B cell (primary cell): ENCODE results near the gene PHKA2. TPM values are rescaled to one million over a fixed set of nuclear protein-coding genes. Genes with fewer than 3 reads are reported as not detected.

ENCODE experiments used
- ATAC-seq: fragments of 200-7000 bp; cut with Tn5 transposase; one replicate; pipeline ENCODE4 v1.10.0; 2021; ENCODE audit warnings: low read depth, mild to moderate bottlenecking, moderate number of reproducible peaks, moderate library complexity
- CTCF ChIA-PET: fragments of 350-600 bp; sonication (Branson Sonifier 250); formaldehyde crosslinking; loops from one replicate; lab custom pipeline; 2021; ENCODE audit warnings: antibody characterized with exemption, inconsistent platforms; lab: Charles Lee
- POLR2A ChIA-PET: fragments of 350-600 bp; sonication (Branson Sonifier 250); formaldehyde crosslinking; loops from one replicate; lab custom pipeline; 2021; ENCODE audit warnings: antibody characterized with exemption; lab: Charles Lee
- DNase-seq: peaks from one replicate; pipeline ENCODE4 v3.0.0; 2013
- H2AFZ ChIP-seq: 2 replicates; pipeline ENCODE4 v1.6.1; 2012; ENCODE audit warnings: mild to moderate bottlenecking, low read depth, low read length; ENCODE audit not compliant: insufficient read depth, poor library complexity, severe bottlenecking
- H3K27ac ChIP-seq, 2 donors: 1 replicate in 1 of 2; 2 replicates in 1 of 2; pipeline ENCODE4 v1.5.1; 2012 to 2013; ENCODE audit warnings: low read length in 2 of 2, mild to moderate bottlenecking in 2 of 2, moderate library complexity in 1 of 2
- H3K27me3 ChIP-seq, 4 experiments: fragments of 200-600 bp in 1 of 4; sonication (generic) in 1 of 4; replicated peaks in 1 of 4; 1 replicate in 2 of 4; 2 replicates in 2 of 4; pipeline versions ENCODE4 v1.6.1 to v1.7.0; 2013 to 2016; ENCODE audit warnings: low read length in 3 of 4, mild to moderate bottlenecking in 2 of 4, mixed read lengths in 1 of 4, moderate library complexity in 1 of 4; ENCODE audit not compliant: insufficient read depth in 4 of 4, control insufficient read depth in 3 of 4; ENCODE audit errors: control extremely low read depth in 1 of 4
- H3K36me3 ChIP-seq, 2 experiments: replicated peaks in 1 of 2; 1 replicate in 1 of 2; 2 replicates in 1 of 2; pipeline versions ENCODE4 v1.6.1 to v1.7.1; 2013; ENCODE audit warnings: low read length in 1 of 2; ENCODE audit not compliant: insufficient read depth in 2 of 2, control insufficient read depth in 1 of 2; ENCODE audit errors: control extremely low read depth in 1 of 2, extremely low read depth in 1 of 2
- H3K4me1 ChIP-seq, 2 donors: fragments of 200-600 bp in 1 of 2; sonication (generic) in 1 of 2; 1 replicate in 1 of 2; 2 replicates in 1 of 2; pipeline versions ENCODE4 v1.5.1 to v1.6.1; 2013 to 2017; ENCODE audit warnings: low read length in 2 of 2; ENCODE audit not compliant: control insufficient read depth in 2 of 2, insufficient read depth in 2 of 2
- H3K4me2 ChIP-seq: replicated peaks from 2 replicates; pipeline ENCODE3; 2012; ENCODE audit warnings: mild to moderate bottlenecking, low read depth, low read length; ENCODE audit not compliant: poor library complexity, severe bottlenecking
- H3K4me3 ChIP-seq, 5 experiments: fragments of 200-600 bp in 1 of 5; sonication (generic) in 1 of 5; 1 replicate in 3 of 5; 2 replicates in 2 of 5; pipeline versions ENCODE4 v1.5.1 to v1.7.0; 2011 to 2016; ENCODE audit warnings: low read length in 4 of 5, mild to moderate bottlenecking in 4 of 5, low read depth in 2 of 5, control low read depth in 1 of 5, moderate library complexity in 1 of 5; ENCODE audit not compliant: insufficient read depth in 1 of 5; ENCODE audit errors: control extremely low read depth in 1 of 5, extremely low read depth in 1 of 5
- H3K79me2 ChIP-seq: fragments of 200-600 bp; sonication (generic); one replicate; pipeline ENCODE4 v1.6.0; 2016; ENCODE audit warnings: low read length; ENCODE audit not compliant: control insufficient read depth, insufficient read depth
- H3K9ac ChIP-seq: fragments of 200-600 bp; sonication (generic); 2 replicates; pipeline ENCODE4 v1.6.1; 2017; ENCODE audit warnings: mild to moderate bottlenecking, low read length, moderate library complexity
- H3K9me3 ChIP-seq, 3 donors: one replicate each; pipeline versions ENCODE4 v1.6.1 to v1.7.1; 2013; ENCODE audit warnings: low read length in 2 of 3; ENCODE audit not compliant: control insufficient read depth in 2 of 3, insufficient read depth in 1 of 3; ENCODE audit errors: control extremely low read depth in 1 of 3
- H4K20me1 ChIP-seq: 2 replicates; pipeline ENCODE4 v1.6.0; 2012; ENCODE audit warnings: mild to moderate bottlenecking, low read length; ENCODE audit not compliant: insufficient read depth, control insufficient read depth, poor library complexity, severe bottlenecking
- H3K27ac Mint-ChIP-seq: one replicate; pipeline ENCODE4 v1.8.0; 2021; ENCODE audit warnings: mixed read lengths
- H3K27me3 Mint-ChIP-seq: one replicate; pipeline ENCODE4 v1.8.0; 2021; ENCODE audit warnings: mixed read lengths
- H3K4me1 Mint-ChIP-seq: one replicate; pipeline ENCODE4 v1.8.0; 2021; ENCODE audit warnings: mixed read lengths
- H3K4me3 Mint-ChIP-seq: one replicate; pipeline ENCODE4 v1.8.0; 2021; ENCODE audit warnings: mixed read lengths
- H3K9me3 Mint-ChIP-seq: one replicate; pipeline ENCODE4 v1.8.0; 2022; ENCODE audit warnings: mixed read lengths; ENCODE audit not compliant: insufficient read depth
- CTCF ChIP-seq: fragments of 200-600 bp; IDR thresholded peaks from one replicate; pipeline ENCODE4 v1.8.0; 2022; ENCODE audit warnings: antibody characterized with exemption, mild to moderate bottlenecking
- EZH2 ChIP-seq: IDR thresholded peaks from 2 replicates; pipeline ENCODE4 v1.6.1; 2012; ENCODE audit warnings: borderline replicate concordance, low read depth, mild to moderate bottlenecking, moderate library complexity, low read length; ENCODE audit not compliant: insufficient read depth, poor library complexity, severe bottlenecking
- WGBS: methylation state at CpG from one replicate; pipeline ENCODE4 v1.1.5; 2013; ENCODE audit warnings: missing lambda C conversion rate; ENCODE audit not compliant: insufficient coverage; 5-methylcytosine and 5-hydroxymethylcytosine counted together
- intact Hi-C: fragments of 100-400 bp; cut with micrococcal nuclease; formaldehyde crosslinking; loops from one replicate; pipeline ENCODE4 v1.10.0; 2022
- polyA plus RNA-seq: library from polyadenylated mRNA; depleted of rRNA; stranded (reverse); fragments of >200 nt; gene quantifications from 2 replicates; pipeline ENCODE4 v1.2.3, GENCODE V29; 2012
- total RNA-seq, 2 donors: library from RNA; stranded (reverse); fragments of 120-200 nt in 1 of 2; gene quantifications; 1 replicate in 1 of 2; 2 replicates in 1 of 2; pipeline versions ENCODE4 v1.2.3 to v1.2.4, GENCODE V29; 2013 to 2022

The PHKA2 gene
- total and polyA plus RNA-seq, 2 donors (not counting 1 experiment from before 2014, with no cell fraction given), result 54.6 to 60.6 TPM

GRCh38 chrX:18877469-18877868 is 106.4 kb downstream of the PHKA2 start:
- H3K27me3 Mint-ChIP-seq, result peaks cover 4% of the 10 kb centered on the region
- H3K4me1 ChIP-seq, result no peaks in the 10 kb centered on the region
- intact Hi-C loops, result no loop called here
- no peaks in the 10 kb centered on the region for H3K36me3 ChIP-seq
- H3K27ac ChIP-seq, result no peak overlapping the region
- POLR2A ChIA-PET, result no interaction called here
- no peaks in the 10 kb centered on the region for H4K20me1 ChIP-seq
- no peak for DNase-seq
- H2AFZ ChIP-seq, result no peak overlapping the region
- no peaks in the 10 kb centered on the region for H3K79me2 ChIP-seq
- no peaks in the 10 kb centered on the region for H3K9me3 ChIP-seq
- no peaks in the 10 kb centered on the region for H3K4me1 Mint-ChIP-seq
- 89% methylated on average over 1 of the region's 7 CpGs for WGBS
- no peaks in the 10 kb centered on the region for H3K27me3 ChIP-seq
- CTCF ChIA-PET, result interaction anchor here (1.1 kb wide), 1 partner anchor 9 kb away, joined by 4 read pairs; no protein-coding TSS in a partner anchor
- no peaks in the 10 kb centered on the region for H3K9me3 Mint-ChIP-seq
- H3K4me3 Mint-ChIP-seq, result no peak overlapping the region
- no peak overlapping the region for H3K27ac Mint-ChIP-seq
- no peak overlapping the region for H3K4me2 ChIP-seq
- no peak for ATAC-seq
- no peak overlapping the region for H3K9ac ChIP-seq
- no peak overlapping the region for H3K4me3 ChIP-seq
- TF ChIP-seq EZH2, result no peak
- no peak for TF ChIP-seq CTCF

GRCh38 chrX:18875256-18875878 is 108.5 kb downstream of the PHKA2 start:
- Histone ChIP-seq H2AFZ (no peak overlapping the region), H4K20me1 (no peaks in the 10 kb centered on the region), H3K36me3 (no peaks in the 10 kb centered on the region), H3K4me2 (no peak overlapping the region), H3K4me3 (no peak overlapping the region), H3K9me3 (no peaks in the 10 kb centered on the region), H3K9ac (no peak overlapping the region), H3K27me3 (no peaks in the 10 kb centered on the region), H3K27ac (no peak overlapping the region), H3K4me1 (no peaks in the 10 kb centered on the region), H3K79me2 (no peaks in the 10 kb centered on the region)
- intact Hi-C loops, result no loop called here
- peaks cover 4% of the 10 kb centered on the region for H3K27me3 Mint-ChIP-seq
- TF ChIP-seq CTCF (no peak), EZH2 (no peak)
- no peaks in the 10 kb centered on the region for H3K9me3 Mint-ChIP-seq
- ATAC-seq (no peak), DNase-seq (no peak)
- ChIA-PET CTCF (no interaction called here), POLR2A (no interaction called here)
- WGBS, result 87% methylated on average over 11 of the region's 15 CpGs
- H3K4me1 Mint-ChIP-seq, result no peaks in the 10 kb centered on the region
- H3K27ac Mint-ChIP-seq, result no peak overlapping the region
- no peak overlapping the region for H3K4me3 Mint-ChIP-seq
